Measurements from ENCODE around the gene MAB21L1.

DNA sequence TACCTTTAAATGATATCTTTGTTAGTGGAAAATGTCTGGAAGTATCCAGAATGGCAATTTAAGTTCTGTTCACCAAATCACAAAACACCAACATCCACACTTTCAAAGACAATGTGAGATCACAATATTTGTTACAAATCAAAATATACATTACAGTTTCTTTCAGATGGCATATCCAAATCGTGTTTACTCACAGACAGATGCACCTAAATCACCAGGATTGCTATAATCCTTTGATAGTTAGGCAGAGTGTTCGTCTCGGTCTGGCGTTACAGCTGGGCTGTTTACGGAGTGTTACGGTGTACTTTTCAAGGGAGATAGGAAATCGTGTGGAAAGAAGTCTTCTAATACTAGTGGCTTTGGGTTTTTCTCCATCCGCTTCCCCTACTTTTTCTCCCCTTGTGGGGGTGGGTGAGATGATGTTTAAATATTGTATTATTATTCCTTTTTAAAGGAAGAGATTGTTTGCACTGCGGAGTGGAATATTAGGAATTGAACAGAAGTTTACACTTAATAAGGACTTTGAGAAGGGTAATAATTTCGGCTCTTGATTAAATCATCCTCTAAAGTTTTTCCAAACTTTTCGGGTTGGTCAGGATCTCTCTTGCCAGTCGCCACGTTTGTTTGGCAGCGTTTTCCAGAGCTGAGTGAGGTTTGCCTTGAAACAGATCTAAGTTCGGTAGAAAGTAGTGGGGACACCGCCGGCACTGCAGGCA lies 1.8 kb downstream of the MAB21L1 start:
- TF ChIP-seq POLR2A (IDR thresholded peaks at IDR 0.05) = no peak
- TF ChIP-seq, protein P1, sequence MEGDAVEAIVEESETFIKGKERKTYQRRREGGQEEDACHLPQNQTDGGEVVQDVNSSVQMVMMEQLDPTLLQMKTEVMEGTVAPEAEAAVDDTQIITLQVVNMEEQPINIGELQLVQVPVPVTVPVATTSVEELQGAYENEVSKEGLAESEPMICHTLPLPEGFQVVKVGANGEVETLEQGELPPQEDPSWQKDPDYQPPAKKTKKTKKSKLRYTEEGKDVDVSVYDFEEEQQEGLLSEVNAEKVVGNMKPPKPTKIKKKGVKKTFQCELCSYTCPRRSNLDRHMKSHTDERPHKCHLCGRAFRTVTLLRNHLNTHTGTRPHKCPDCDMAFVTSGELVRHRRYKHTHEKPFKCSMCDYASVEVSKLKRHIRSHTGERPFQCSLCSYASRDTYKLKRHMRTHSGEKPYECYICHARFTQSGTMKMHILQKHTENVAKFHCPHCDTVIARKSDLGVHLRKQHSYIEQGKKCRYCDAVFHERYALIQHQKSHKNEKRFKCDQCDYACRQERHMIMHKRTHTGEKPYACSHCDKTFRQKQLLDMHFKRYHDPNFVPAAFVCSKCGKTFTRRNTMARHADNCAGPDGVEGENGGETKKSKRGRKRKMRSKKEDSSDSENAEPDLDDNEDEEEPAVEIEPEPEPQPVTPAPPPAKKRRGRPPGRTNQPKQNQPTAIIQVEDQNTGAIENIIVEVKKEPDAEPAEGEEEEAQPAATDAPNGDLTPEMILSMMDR (IDR thresholded peaks at IDR 0.05) = no peak
- no peak for TF ChIP-seq POLR2AphosphoS5 (IDR thresholded peaks at IDR 0.05)
- no peak for TF ChIP-seq EP300 (IDR thresholded peaks at IDR 0.05; ENCODE audit: low read depth)

All from transverse colon (tissue), 4 donors.